Effector CD8-positive, alpha-beta T cell (primary cell): ENCODE data around the gene CTIF.

Source experiments
- DNase-seq: peaks from one replicate; lab custom pipeline; 2025; lab: John Stamatoyannopoulos, UW

Gene CTIF

DNA sequence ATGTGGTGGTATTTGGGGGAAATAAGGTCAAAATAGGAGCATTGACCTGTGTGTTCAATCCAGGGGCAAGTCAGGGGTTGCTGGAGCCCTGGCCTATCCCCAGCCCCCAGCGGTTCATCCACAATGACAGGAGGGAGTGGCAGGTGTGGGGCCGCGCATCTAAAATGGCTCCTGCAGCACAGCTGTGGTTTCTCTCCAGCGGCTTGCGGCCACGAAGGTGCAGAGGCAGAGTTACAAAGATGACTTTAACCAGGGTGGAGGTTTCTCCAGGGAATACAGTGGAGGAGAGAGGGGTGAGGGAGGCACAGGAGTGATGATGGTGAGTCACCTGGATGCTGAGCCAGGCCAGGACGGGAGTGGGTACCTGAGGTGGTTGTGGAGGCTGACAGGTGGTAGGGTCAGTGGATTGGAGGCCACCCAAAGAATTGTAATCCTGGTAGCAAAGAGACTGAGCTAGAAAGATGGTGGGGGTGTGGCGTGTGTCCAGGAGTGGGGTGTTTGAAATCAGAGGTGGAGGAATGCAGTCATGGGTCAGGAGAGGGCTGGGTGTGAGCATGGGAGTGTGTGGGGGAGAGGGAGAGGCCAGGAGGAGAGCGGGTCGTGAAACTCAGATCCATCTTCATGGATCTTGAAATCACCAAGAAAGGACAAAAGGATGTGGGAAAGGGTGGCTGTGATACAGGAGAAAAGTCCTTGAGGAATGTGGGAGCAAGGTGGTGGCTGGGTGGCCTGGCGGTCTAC lies 83.2 kb downstream of the CTIF start:
- DNase-seq: no peak

DNA sequence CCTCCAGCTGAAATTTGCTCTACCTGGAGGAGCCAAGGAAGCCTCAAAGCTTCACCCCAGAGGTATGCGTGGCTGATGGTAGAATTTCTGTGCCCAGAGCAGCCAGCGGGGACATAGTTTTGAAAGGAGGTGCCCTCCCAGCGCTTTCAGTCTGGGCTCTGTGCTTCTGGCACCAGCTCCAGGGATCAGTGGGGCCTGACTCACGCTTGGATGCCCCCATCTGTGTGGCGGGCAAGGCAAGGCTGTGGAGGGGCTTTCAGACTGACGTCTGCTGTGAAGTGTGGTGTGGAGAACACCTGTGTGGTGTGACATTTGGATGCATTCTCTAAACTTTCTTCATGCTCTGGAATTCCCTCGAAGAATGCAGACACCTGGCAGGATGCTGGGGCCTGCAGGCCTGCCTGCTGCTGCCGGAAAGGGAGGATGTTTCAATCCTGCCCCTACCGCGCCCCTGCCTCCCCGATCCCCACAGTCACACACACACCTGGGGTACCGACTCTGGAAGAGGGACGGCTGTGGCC lies 84.1 kb downstream of the CTIF start:
- no peak for DNase-seq

DNA sequence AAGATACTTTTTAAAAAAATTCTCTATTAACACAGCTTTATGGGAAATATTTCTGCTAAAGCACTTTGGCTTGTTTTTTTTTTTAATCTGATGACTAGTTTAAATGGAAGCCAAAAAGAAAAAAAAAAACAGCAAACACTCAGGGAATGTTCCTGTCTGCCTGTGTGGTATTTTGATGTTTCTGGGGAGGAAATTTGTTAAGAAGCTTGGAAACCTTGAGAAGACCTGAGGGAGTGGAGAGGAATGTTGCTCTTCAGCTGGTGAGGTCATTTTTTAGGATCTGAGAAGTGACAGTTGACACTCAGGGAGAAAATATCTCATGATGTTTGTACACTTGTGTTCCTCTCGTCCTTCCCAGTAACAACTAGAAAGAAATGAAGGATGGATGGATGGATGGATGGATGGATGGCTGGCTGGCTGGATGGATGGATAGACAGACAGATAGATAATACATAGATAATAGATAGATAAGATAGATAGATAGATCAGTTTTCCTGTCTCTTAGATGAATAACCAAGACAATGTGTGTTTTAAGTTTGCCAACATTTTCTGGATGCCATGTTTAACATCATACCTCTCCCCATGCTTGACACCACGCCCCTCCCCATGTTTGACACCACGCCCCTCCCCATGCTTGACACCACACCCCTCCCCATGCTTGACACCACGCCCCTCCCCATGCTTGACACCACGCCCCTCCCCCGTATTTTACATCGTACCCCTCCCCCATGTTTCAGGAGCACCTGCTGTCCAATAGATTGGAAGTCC lies 84.8 kb downstream of the CTIF start:
- no peak for DNase-seq

DNA sequence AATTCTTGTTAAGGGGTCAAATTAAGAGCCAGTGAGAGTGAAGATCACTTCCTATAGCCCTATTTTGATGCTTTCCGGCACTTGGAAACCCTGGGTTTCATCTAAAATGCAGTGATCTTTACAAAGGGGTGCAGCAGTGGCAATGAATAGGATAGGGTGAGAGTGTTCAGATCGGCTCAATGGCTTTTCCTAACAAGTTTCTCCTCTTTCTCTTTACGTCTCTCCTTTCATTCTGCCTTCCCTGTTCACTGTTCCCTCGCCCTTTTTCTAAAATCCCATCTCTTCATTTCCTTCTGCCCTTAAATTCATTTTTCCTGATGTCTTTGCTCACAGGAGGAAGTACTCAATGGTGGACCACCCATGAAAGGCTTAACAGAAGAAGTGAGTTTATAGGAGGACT lies 86.0 kb downstream of the CTIF start:
- no peak for DNase-seq

DNA sequence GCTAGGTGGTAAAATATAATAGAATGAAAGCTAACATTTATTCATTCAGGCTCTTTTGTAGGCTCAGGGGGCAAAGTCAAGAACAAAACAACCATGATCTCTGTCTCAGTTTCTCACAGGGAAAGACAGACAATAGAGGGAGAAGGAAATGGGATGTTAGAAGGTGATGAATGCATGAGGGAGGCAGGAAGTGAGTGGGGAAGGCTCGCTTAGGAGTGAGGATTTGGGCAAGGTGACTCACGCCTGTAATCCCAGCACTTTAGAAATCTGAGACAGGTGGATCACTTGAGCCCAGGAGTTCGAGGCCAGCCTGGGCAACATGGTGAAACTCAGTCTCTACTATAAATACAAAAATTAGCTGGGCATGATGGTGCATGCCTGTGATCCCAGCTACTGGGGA lies 88.4 kb downstream of the CTIF start:
- no peak for DNase-seq

DNA sequence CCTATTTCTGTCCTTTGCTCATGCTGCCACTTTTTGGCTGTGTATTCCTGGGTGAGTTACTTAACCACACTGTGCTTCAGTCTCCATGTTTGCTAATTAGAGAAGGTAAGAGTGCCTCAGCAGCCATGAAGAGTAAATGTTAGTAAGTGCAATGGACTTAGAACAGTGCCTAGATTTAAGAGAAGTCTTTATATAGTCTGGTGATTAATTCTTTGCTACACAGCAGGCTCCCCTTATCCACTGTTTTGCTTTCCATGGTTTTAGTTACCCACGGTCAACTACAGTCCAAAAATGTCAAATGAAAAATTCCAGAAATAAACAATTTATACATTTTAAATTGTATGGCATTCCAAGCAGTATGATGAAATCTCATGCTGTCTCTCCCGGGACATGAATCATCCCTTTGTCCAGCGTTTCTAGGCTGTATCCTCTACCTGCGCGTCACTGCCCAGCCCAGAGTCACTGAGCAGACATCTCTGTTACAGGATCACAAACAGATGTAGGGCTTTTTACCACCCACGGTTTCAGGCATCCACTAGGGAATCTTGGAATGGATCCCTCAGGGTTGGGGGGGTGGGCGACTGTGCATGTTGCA lies 91.0 kb downstream of the CTIF start:
- DNase-seq: no peak

DNA sequence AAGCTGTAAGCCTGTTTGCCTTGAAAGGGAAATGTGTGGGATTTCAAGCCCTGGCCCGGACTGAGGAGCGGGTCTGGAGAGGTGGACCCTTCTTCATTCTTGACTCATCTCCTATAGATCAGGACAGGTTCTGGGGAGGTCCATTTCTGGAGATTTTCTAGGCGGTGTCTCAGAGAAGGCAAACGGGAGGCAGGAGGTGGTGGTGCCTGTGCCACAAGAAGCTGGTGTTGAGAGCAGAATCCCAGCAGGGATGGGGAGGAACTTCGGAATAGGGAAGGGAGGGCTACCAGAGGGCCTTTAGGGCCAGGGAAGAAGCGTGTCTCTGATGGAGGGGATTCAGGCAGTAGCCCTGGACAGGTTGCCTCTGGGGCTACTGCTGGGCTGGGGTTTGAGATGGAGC lies 93.0 kb downstream of the CTIF start:
- DNase-seq: no peak

DNA sequence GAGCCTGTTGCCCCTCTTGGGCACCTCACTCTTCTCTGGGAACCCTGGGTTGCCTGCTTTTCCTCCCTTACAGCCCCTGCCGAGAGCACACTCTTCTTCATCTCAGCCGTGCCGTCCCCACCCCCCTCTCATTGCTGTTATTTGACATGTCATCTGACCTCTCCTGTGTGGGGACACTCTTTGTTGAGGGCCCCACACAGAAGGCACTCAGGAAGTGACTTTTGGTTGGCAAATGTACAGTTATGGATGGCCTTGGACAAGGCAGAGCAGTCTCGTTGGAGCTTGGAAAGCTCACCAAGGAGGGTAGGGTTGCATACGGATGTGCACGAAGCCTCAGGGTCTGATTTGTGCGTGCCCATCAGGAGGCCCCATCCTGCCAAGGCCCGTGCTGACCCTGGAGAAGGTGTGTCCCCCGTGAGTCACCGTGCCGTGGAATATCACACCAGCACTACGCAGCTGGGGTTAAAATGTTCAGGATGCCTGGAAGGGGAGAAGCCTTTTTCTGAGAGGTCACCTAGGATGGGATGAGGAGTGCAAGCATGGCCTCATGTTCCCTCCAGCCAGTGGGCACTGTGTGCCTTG lies 93.9 kb downstream of the CTIF start:
- no peak for DNase-seq

DNA sequence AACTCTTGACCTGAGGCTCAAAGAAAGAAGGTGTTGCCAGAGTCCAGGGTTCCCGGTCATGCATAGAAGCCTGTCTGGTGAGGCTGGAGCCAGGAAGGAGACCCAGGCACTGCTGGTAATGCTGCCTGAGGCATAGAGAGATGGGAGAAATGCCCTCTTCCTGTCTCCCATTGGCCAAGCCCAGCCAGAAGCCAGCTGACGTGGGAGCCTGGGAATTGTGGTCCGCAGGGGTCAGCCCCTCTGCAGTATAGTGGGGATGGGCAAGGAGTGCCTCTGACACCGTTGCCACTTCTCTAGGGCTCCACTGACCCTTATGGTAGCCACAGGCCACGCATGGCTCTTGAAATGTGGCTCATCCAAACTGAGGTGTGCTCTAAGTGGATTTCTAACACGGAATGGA lies 95.7 kb downstream of the CTIF start:
- no peak for DNase-seq

DNA sequence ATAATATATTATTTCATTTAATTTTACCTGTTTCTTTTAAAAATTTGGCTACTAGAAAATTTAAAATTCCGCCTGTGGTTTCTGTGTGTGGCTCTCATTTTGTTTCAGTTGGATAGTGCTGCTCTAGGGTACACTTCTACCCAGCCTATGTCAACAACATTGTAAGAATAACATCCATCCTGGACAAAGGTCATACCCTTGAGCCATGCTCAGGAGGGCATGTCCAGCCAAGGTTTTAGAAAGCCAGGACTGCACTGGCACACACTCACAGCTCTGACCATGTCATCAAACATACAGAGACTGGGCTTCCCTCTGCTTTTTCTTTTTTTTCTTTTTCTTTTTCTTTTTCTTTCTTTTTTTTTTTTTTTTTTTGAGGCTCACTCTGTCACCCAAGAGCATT lies 96.1 kb downstream of the CTIF start:
- no peak for DNase-seq

DNA sequence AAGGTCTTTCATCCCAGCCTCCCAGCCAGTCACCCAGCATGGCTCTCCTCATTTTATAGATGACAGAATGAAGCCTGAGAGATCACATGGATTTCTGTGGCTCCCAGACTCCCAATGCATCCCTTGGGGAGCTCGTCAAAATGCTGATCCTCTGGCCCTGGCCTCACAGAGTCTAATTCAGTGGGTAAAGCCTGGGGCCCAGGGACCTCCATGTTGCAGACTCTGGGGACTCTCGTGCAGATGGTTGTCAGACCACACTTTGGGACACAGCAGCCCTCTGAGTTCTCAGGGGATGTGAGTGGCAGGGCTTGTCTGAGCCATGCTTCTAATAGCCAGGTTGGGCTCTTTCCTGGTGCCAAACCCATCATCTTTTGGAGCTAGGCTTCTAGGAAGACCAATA lies 97.0 kb downstream of the CTIF start:
- DNase-seq: no peak

DNA sequence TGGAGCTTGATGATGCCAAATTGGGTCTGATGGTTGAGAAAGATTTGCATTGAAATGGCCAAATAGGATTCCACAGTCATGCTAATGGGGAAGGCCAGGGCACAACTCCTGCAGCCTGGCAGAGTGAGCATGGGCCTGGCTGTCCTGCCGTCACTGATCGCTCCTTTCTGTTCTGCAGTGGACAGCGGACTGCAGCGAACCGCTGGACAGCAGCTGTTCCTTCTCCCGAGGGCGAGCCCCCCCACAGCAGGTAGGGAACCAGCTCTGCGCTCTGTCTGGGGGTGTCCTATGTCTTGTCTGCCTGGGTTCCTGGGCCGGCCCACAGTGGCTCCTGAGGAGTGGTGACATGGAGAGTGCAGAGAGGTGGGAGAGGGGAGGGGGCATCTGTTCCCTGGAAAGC lies 97.6 kb downstream of the CTIF start:
- DNase-seq: no peak

DNA sequence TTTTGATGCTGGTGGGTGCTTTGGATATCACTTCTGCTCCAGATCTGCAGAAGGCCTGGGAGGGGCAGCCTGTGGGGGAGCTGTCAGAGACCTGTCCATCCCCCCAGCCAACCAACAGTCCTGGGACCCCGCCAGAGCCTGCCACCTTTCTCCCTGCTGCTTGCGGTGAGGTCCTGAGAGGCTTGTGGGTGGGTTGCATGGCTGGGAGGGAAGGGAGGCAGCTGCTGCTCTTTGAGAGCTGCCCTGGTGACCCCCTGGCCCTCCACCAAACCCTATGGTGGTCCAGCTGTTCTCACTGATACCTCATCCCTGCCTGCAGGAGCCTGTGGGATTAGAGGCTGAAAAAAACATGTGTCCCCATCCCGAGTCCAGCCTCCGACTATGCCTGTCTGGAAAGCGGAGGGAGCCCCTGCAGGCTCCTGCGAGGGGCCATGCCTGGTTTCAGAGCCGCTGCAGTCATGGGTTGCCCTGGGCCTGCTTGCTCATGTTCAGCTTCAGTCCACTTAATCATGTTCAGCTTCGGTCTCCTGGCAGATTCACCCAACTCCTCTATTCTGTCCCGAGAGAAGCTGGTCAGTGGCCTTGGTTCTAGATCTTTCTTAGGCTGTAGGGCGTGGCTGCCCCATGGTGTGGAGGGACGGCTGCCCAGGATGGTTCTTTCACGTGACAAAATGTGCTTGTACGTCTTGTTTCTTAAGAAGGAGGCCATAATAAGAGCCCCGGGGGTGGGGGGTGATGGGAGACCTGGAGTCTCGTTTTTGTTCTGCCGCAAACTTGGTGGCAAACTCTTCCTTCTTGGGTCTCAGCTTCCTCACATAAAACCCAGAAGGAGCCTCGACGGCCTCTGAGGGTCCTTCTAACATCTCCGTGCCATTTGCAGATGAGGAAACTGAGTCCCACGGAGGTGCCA lies 98.5 kb downstream of the CTIF start:
- DNase-seq: no peak

DNA sequence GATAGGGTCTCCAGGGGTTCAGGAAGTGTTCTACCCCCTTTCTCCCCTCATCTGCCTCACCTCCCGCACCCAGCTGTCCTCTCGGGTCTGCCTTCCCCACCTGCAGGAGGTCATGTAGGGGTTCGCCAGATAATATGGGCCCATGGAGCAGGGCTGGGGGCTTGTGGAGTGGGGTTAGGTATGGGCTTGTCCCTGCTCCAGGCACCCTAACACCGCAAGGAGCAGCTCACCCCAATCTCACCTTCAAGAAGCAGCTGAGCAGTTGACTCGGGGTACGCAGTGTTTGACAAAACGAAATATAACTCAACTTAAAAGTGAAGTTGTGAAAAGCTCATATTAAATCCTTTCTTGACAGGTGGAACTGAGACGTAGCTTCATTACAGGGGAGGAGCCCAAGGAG lies 99.6 kb downstream of the CTIF start:
- DNase-seq: no peak

DNA sequence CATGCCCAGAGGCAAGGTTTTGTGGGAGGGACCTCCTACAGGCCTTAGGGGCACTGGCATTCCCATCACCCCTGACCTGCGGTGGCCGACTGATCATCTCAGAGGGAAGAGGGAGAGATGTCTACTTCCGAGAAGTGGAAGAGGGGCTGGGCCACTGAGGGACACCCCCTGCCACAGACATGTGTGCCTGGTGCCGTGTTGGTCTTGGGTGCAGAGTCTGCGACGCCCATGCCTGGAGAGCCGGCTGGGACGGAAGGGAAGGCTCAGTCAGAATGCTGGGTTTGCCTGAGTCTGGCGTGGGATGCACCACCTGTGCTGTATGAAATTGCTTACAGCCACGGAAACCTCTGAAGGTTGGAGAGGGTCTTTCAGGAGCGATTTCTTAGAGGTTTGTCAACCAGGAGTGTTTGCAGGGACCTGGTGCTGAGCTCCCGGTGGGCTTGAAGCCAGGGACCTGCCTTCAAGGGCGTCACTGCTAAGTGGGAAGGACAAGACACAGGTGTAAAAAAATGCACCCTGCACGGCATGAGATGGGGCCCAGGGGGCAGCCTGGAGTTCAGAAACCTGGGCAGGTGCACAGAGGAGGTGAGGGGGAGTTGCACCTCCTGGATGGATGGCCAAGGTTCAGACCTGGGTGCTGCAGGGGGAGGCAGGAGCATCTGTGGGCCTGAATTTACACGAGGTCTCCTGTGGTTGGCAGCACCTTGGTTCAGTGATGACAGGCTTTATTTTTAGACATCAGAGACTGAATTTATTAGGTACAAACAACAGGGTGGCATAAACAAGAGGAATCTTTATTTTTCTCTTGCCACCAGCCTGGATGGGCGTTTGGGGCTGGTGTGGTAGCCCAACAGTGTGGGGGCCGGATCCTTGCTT lies 100.3 kb downstream of the CTIF start:
- DNase-seq: no peak

DNA sequence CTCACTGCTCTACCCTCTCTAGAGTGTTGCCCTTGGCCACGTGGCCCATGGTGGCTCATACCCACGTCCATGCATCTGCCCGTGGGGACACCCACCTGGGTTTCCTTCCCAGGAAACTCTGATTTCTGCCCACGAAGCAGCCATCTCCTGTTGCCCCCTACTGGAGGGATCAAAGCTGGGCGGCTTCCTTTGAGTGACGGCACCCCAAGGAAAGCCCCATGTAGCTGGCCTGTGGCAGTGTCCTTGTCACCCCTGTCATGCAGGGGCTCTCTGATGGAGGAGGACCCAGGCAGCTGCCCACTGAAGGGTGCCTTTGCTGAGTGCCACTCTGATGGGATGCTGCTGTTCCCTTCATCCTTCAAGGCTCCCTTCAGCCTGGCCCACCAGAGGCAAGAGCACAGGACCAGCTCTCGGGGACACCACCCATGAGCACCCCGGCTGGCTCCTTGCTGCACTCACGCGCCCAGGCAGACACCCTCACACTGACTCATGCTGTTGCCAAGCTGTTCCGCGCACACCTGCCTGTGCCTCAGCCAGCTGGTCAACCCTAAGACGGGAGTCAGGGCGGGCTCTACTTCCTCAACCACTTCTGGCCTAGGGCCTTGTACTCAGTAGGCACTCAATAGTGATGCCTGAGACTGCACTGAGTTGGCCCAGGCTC lies 101.1 kb downstream of the CTIF start:
- DNase-seq: no peak

DNA sequence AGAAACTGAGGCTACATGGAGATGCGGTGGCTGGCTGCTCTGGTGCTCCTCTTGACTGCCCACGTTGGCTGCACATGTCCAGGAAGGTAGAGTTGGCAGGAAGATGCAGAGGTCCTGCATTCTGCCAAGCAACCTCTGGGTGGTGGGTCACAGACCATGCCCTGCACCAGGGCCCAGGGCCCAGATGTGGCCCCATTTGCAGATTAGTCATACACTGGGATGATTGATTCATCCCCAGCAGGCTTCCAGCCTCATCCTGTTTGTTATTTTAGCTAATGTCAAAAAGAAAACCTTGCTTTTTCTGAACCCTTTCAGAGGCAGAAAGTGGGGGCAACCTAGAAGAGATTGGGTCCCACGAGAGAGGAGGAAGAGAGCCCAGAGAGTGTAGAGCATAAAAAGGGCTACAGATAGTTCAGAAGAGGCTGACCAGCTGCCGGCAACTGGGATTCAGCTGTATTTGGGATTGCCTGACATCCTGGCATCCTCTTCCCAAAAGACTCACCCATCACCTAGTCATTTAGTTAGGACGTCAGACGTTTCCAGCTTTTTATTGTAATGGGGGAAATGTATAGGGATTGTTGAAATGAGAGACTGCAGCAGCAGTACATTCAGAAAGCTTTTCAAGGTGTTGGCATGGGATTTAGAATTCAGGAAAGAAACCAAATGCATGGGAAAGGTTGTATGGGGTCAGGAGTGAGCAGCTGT lies 101.9 kb downstream of the CTIF start:
- DNase-seq: no peak

DNA sequence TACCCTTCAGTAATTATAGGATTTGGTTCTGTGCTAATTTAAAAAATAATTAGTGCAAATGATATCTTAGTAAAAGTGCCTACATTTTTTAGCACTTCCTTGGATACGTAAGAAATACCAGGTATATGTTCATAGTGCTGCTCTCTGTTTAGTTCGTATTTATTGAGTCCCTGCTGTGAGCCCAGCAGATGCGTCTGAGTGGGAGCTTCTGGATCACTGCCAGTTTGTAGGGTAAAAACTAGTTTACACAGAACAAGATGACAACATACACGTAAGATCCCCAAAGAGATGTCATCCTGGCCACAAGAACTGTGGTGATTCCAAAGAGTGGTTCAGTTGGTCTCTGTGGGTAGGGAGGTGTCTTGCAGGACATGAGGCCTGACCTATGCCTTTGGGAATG lies 103.2 kb downstream of the CTIF start:
- DNase-seq: no peak

DNA sequence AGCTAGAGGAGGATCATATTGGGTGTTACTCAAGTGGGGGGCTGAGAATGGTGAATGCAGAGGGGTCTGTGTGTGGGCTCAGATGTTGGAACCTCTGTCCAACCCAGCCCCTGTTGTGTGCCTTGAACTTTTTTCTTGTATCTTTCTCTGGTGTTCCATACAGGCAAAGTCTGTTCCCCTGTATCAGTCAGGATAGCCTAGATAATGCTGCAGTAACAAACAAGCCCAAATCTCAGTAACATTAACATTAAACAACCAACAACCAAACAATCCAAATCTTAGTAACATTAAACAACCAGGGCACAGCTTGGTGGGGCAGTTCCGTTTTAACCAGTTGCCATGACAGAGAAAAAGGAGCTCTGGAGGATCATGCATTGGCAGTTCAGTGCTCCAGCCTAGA lies 103.7 kb downstream of the CTIF start:
- DNase-seq: no peak
